ENCODE data around the gene OR52E1. TPM values are rescaled to one million over a fixed set of nuclear protein-coding genes. Genes with fewer than 3 reads are reported as not detected.

The OR52E1 gene
- total RNA-seq, 2 experiments from 2014 or later: not detected

DNA sequence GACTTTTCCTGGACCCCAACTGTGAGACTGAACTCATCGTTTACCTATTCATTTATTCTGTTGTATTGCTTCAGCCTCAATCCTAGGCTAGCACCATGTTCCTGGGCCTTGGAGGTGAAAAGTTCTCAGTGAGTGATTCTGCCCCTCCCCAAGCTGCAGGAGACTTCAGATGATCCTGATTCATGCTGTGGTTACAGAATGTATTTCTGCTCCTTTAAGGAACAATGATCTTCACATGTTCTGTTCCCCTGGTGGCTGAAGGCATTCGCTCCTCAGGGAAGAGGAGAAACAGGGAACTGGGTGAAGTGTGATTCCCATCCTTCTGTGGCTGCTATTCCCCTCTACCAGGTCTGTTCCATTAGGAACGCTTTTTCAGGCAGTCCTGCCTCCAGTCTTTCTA lies 2.4 kb downstream of the OR52E1 start:
- intact Hi-C loops (cut with micrococcal nuclease): no loop called here
- peaks cover 11% of the 10 kb centered on the region for H3K27me3 Mint-ChIP-seq (ENCODE audit: low read depth)
- CTCF ChIA-PET: no interaction called here
- no peak overlapping the region for H3K27ac Mint-ChIP-seq
- no peaks in the 10 kb centered on the region for H3K36me3 Mint-ChIP-seq (ENCODE audit: low read depth)
- no peaks in the 10 kb centered on the region for H3K9me3 Mint-ChIP-seq
- DNase-seq: no peak
- no peaks in the 10 kb centered on the region for H3K4me1 Mint-ChIP-seq (ENCODE audit: low read depth)
- H3K4me3 Mint-ChIP-seq: no peak overlapping the region

DNA sequence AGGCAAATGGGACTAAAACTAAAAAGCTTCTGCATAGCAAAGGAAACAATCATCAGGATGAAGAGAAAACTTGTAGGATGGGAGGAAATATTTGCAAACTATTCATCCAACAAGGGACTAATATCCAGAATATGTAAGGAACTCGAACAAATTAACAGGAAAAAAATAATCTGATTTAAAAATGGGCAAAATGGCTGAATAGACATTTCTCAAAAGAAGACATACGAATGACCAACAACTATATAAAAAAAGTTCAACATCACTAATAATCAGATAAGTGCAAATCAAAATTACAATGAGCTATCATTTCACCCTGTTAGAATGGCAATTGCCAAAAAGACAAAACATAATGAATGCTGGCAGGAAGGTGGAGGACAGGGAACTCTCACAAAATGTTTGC lies 12.0 kb downstream of the OR52E1 start:
- Mint-ChIP-seq H3K27ac (no peak overlapping the region), H3K27me3 (ENCODE audit: low read depth) (peaks cover 6% of the 10 kb centered on the region), H3K9me3 (no peaks in the 10 kb centered on the region), H3K36me3 (ENCODE audit: low read depth) (no peaks in the 10 kb centered on the region), H3K4me1 (ENCODE audit: low read depth) (no peaks in the 10 kb centered on the region), H3K4me3 (no peak overlapping the region)
- intact Hi-C loops (cut with micrococcal nuclease): no loop called here
- no peak for DNase-seq
- CTCF ChIA-PET: no interaction called here

DNA sequence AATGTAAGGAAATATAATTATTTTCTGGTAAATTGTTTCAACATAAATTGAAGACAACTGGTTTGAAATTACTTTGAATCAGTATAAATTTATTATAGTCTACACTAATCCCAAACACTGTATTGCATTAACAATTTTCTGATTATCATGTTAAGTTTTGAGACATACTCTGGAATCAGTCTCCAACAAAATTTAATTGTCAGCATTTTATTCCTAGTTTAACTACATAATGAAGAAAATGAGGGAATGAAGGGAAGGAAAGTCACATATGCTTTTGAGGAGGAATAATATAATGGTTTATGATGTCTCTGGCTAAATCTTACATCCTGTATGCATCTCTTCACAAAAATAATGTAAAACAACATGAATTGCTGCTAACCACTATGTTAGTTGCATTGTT lies 14.2 kb downstream of the OR52E1 start:
- H3K36me3 Mint-ChIP-seq (ENCODE audit: low read depth): no peaks in the 10 kb centered on the region
- CTCF ChIA-PET: no interaction called here
- no peak overlapping the region for H3K27ac Mint-ChIP-seq
- intact Hi-C loops (cut with micrococcal nuclease): no loop called here
- no peaks in the 10 kb centered on the region for H3K9me3 Mint-ChIP-seq
- no peaks in the 10 kb centered on the region for H3K4me1 Mint-ChIP-seq (ENCODE audit: low read depth)
- peaks cover 2% of the 10 kb centered on the region for H3K27me3 Mint-ChIP-seq (ENCODE audit: low read depth)
- no peak overlapping the region for H3K4me3 Mint-ChIP-seq
- no peak for DNase-seq

DNA sequence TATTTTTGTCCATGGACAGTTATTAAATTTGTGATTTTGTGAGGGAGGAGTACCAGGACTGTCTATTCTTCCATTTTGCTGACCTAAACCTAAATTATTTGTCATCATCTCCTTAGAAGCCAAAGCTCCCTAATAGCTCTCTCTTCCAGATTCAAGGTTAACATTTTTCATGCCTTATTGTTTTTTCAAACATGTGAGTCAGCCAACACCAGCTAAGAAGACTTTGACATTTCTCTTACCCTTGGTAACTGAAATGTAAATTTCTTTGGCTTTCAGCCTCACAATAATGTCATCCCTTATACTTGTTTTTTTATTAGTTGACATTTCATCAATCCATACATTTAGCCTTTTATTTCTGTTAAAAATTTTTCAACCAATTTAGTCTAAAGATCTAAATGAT lies 19.2 kb downstream of the OR52E1 start:
- H3K36me3 Mint-ChIP-seq (ENCODE audit: low read depth): no peaks in the 10 kb centered on the region
- no peak for DNase-seq
- no peaks in the 10 kb centered on the region for H3K4me1 Mint-ChIP-seq (ENCODE audit: low read depth)
- intact Hi-C loops (cut with micrococcal nuclease): no loop called here
- CTCF ChIA-PET: interaction anchor here (1.4 kb wide), 1 partner anchor 451 kb away, joined by 5 read pairs; the partner anchor contains the start of gene OR51D1
- H3K9me3 Mint-ChIP-seq: no peaks in the 10 kb centered on the region
- H3K4me3 Mint-ChIP-seq: no peak overlapping the region
- no peak overlapping the region for H3K27ac Mint-ChIP-seq
- peaks cover 6% of the 10 kb centered on the region for H3K27me3 Mint-ChIP-seq (ENCODE audit: low read depth)

DNA sequence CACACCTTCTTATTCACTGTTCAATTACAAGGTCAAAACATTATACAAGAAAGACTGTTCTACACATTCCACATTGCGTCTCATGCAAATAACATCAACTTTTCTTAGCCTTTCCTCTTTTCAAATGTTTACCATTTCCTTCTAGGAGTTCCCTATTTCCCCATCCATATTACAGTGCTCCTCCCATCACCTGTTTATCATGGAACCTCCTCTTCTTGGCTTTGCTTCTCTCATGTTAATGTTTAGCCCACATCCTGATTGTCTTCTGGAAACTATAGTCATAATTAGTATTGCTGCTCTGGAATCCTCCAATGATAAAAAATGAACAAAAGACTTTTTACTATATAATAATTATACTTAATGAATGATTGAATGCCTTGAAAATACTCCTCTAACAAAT lies 21.3 kb downstream of the OR52E1 start:
- CTCF ChIA-PET: no interaction called here
- no peaks in the 10 kb centered on the region for H3K4me1 Mint-ChIP-seq (ENCODE audit: low read depth)
- H3K36me3 Mint-ChIP-seq (ENCODE audit: low read depth): no peaks in the 10 kb centered on the region
- intact Hi-C loops (cut with micrococcal nuclease): no loop called here
- no peaks in the 10 kb centered on the region for H3K9me3 Mint-ChIP-seq
- DNase-seq: no peak
- H3K27ac Mint-ChIP-seq: no peak overlapping the region
- H3K4me3 Mint-ChIP-seq: no peak overlapping the region
- peaks cover 6% of the 10 kb centered on the region for H3K27me3 Mint-ChIP-seq (ENCODE audit: low read depth)

DNA sequence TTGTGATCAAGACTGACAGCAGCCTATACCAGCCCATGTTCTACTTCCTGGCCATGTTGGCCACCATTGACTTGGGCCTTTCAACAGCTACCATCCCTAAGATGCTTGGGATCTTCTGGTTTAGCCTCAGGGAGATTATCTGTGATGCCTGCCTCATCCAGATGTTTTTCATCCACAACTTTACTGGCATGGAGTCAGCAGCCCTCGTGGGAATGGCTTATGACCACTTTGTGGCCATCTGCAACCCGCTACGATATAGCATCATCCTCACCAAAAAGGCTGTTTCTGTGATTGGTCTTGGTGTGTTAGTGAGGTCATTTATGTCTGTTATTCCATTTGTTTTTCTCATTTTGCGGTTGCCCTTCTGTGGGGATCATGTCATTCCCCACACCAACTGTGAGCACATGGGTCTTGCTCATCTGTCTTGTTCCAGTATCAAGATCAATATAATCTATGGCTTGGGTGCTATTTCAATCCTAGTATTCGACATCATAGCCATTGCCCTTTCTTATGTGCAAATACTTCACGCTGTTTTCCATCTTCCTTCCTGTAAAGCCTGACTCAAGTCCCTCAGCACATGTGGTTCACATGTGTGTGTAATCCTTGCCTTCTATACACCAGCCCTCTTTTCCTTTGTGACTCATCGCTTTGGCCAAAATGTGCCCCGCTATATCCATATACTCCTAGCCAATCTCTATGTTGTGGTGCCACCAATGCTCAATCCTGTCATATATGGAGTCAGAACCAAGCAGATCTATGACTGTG lies 23.6 kb downstream of the OR52E1 start:
- H3K4me3 Mint-ChIP-seq: no peak overlapping the region
- no peaks in the 10 kb centered on the region for H3K4me1 Mint-ChIP-seq (ENCODE audit: low read depth)
- no peak for DNase-seq
- H3K36me3 Mint-ChIP-seq (ENCODE audit: low read depth): no peaks in the 10 kb centered on the region
- CTCF ChIA-PET: no interaction called here
- no peaks in the 10 kb centered on the region for H3K9me3 Mint-ChIP-seq
- no peak overlapping the region for H3K27ac Mint-ChIP-seq
- intact Hi-C loops (cut with micrococcal nuclease): no loop called here
- peaks cover 6% of the 10 kb centered on the region for H3K27me3 Mint-ChIP-seq (ENCODE audit: low read depth)

DNA sequence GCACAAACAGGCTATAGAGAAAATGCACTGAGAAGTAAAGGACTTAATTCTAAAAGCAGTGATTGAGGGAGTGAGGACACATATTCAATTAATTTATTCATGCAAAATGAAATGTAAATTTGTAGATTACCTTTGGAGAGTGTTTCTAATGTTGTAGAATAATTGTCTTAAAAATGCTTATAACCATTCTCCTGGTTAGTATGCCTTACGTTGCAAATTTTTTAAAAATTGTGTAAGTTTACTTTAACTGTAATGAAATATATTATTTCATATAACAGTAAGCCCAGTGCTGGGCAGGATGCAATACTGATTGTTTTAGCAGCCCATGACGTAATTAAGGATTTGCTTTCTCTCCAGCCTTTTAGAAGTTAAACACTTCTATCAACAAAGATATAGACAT lies 26.6 kb downstream of the OR52E1 start:
- DNase-seq: no peak
- H3K27ac Mint-ChIP-seq: no peak overlapping the region
- no peaks in the 10 kb centered on the region for H3K9me3 Mint-ChIP-seq
- no peaks in the 10 kb centered on the region for H3K27me3 Mint-ChIP-seq (ENCODE audit: low read depth)
- H3K4me3 Mint-ChIP-seq: no peak overlapping the region
- intact Hi-C loops (cut with micrococcal nuclease): no loop called here
- CTCF ChIA-PET: no interaction called here
- no peaks in the 10 kb centered on the region for H3K4me1 Mint-ChIP-seq (ENCODE audit: low read depth)
- no peaks in the 10 kb centered on the region for H3K36me3 Mint-ChIP-seq (ENCODE audit: low read depth)

DNA sequence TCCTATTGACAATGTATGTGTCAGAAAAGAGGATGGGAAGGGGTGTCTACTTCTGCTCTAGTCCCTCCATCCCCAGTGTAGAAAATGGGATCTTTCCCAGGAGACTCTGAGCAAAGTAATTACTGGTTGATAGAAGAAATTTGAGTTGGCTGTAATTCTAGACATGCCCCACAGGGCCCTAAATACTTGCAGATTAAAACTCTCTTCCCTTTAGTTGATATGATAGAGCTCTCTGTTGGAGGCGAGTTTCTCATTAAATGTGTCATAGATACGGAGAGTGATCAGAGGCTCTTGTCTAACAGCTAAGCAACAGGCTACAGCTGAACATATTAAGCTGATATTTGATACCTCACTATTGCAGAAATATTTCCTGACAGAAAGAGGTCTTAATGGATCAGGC lies 32.9 kb downstream of the OR52E1 start:
- Mint-ChIP-seq H3K36me3 (ENCODE audit: low read depth) (no peaks in the 10 kb centered on the region), H3K27me3 (ENCODE audit: low read depth) (peaks cover 3% of the 10 kb centered on the region), H3K27ac (no peak overlapping the region), H3K4me3 (no peak overlapping the region), H3K4me1 (ENCODE audit: low read depth) (no peaks in the 10 kb centered on the region), H3K9me3 (no peaks in the 10 kb centered on the region)
- intact Hi-C loops (cut with micrococcal nuclease): no loop called here
- no peak for DNase-seq
- CTCF ChIA-PET: no interaction called here

DNA sequence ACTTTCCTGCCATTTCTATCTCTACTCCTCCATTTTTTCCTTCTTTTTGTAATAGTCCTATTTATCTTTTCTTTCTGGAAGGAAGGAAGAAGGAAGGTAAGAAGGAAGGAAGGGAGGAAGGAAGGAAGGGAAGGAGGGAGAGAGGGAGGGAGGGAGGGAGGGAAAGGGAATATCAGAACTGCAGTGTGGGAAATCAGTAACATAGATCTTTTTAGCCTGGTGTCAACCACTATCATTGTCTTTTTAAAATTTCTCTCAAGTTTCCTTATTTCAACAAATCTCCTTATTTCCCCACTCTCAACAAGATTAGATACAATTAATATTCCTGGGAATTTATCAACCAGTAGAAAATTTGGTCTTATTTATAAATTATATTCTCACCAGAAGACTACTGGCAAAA lies 33.7 kb downstream of the OR52E1 start:
- Mint-ChIP-seq H3K9me3 (no peaks in the 10 kb centered on the region), H3K4me1 (ENCODE audit: low read depth) (no peaks in the 10 kb centered on the region), H3K36me3 (ENCODE audit: low read depth) (no peaks in the 10 kb centered on the region), H3K27me3 (ENCODE audit: low read depth) (peaks cover 3% of the 10 kb centered on the region), H3K27ac (no peak overlapping the region), H3K4me3 (no peak overlapping the region)
- CTCF ChIA-PET: no interaction called here
- DNase-seq: no peak
- intact Hi-C loops (cut with micrococcal nuclease): no loop called here

DNA sequence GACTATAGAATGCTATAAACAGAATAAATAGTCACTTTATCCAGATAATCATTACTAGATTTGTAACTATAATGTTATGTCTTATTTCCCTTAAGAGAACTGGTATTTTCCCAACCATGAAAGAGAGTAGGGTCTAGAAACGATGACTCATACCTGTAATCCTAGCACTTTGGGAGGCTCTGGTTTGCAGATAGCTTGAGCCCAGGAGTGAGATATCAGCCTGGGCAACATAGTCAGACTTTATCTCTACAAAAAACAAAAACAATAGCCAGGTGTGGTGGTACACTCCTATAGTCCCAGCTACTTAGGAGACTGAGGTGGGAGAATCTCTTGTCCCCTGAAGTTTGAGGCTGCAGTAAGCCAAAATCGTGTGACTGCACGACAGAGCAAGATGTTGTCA lies 37.9 kb downstream of the OR52E1 start:
- Mint-ChIP-seq H3K4me1 (ENCODE audit: low read depth) (no peaks in the 10 kb centered on the region), H3K27ac (no peak overlapping the region), H3K27me3 (ENCODE audit: low read depth) (peaks cover 9% of the 10 kb centered on the region), H3K36me3 (ENCODE audit: low read depth) (no peaks in the 10 kb centered on the region), H3K4me3 (no peak overlapping the region), H3K9me3 (no peaks in the 10 kb centered on the region)
- no peak for DNase-seq
- intact Hi-C loops (cut with micrococcal nuclease): no loop called here
- CTCF ChIA-PET: no interaction called here

DNA sequence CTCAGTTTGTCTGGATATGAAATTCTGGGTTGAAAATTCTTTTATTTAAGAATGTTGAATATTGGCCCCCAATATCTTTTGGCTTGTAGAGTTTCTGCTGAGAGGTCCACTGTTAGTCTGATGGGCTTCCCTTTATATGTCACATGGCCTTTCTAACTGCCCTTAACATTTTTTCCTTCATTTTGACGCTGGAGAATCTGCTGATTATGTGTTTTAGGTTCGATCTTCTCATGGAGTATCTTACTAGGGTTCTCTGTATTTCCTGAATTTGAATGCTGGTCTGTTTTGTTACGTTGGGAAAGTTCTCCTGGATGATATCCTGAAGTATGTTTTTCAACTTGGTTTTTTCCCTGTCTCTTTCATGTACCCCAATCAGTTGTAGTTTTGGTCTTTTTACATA lies 46.0 kb downstream of the OR52E1 start:
- no peak overlapping the region for H3K4me3 Mint-ChIP-seq
- CTCF ChIA-PET: no interaction called here

DNA sequence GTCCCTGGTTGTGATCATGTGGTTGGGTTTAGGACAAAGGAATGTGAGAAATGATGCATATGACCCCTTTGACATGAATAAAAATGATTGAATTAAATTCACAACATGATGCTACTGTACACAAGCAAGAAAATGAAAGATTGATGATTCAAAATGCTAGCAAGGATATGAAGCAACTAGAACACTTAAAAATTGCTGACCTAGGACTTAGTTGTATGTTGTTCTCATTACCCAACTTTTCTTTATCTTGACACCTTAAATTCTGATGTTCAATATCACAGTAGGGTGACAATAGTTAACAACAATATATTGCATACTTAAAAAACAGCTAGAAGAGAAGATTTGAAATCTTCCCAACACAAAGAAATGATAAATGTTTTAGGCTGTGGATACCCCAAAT lies 48.2 kb downstream of the OR52E1 start:
- peaks cover 20% of the 10 kb centered on the region for H3K27me3 Mint-ChIP-seq (ENCODE audit: low read depth)
- no peak overlapping the region for H3K4me3 Mint-ChIP-seq
- H3K27ac Mint-ChIP-seq: no peak overlapping the region
- H3K4me1 Mint-ChIP-seq (ENCODE audit: low read depth): no peaks in the 10 kb centered on the region
- CTCF ChIA-PET: interaction anchor here (0.5 kb wide), 1 partner anchor 502 kb away, joined by 3 read pairs; no protein-coding TSS in a partner anchor
- no peaks in the 10 kb centered on the region for H3K9me3 Mint-ChIP-seq
- intact Hi-C loops (cut with micrococcal nuclease): no loop called here
- DNase-seq: no peak
- no peaks in the 10 kb centered on the region for H3K36me3 Mint-ChIP-seq (ENCODE audit: low read depth)

More for the DNA sequence above, 46.0 kb downstream of the OR52E1 start:
- no peak overlapping the region for H3K27ac Mint-ChIP-seq
- H3K36me3 Mint-ChIP-seq (ENCODE audit: low read depth): no peaks in the 10 kb centered on the region
- H3K9me3 Mint-ChIP-seq: no peaks in the 10 kb centered on the region
- intact Hi-C loops (cut with micrococcal nuclease): no loop called here
- DNase-seq: no peak
- H3K4me1 Mint-ChIP-seq (ENCODE audit: low read depth): no peaks in the 10 kb centered on the region
- peaks cover 26% of the 10 kb centered on the region for H3K27me3 Mint-ChIP-seq (ENCODE audit: low read depth)

DNA sequence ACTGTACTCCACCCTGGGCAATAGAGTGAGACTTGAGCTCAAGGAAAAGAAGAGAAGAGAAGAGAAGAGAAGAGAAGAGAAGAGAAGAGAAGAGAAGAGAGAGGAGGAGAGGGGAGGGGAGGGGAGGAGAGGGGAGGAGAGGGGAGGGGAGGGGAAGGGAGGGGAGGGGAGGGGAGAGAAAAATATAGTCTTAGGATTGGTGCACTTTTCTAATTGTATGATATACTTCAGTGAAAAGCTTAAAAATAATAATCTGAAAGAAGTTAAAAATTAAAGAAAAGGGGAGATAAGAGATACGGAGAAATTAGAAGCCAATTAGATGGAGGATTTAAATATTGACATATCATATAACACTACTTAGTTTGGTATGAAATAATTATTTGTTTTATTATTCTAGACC lies 49.5 kb downstream of the OR52E1 start:
- Mint-ChIP-seq H3K4me1 (ENCODE audit: low read depth) (no peaks in the 10 kb centered on the region), H3K27me3 (ENCODE audit: low read depth) (peaks cover 27% of the 10 kb centered on the region), H3K9me3 (no peaks in the 10 kb centered on the region), H3K36me3 (ENCODE audit: low read depth) (no peaks in the 10 kb centered on the region), H3K27ac (no peak overlapping the region), H3K4me3 (no peak overlapping the region)
- no peak for DNase-seq
- intact Hi-C loops (cut with micrococcal nuclease): no loop called here
- CTCF ChIA-PET: interaction anchor here (0.8 kb wide), 1 partner anchor 264 kb away, joined by 3 read pairs; no protein-coding TSS in a partner anchor
